ENCODE data around the gene PIK3R4.

PIK3R4 gene

DNA sequence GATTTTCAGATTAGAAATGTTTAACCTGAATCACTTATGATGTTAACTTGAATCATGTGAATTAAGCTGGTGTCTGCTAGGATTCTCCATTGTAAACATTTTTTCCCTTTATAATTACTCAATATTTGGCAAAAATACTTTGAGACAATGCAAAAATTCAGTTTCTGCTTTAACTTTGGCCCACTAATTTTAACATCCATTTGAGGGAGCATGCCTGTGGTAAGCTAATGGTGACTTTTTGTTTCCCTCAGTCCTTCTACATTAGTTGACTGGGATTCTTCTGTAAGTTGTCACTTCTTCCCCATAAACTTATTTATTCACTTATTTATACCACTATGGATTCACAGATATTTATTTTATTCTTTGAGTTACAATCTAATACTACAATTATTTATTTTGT lies 59.3 kb downstream of the PIK3R4 start:
- no peak for DNase-seq

DNA sequence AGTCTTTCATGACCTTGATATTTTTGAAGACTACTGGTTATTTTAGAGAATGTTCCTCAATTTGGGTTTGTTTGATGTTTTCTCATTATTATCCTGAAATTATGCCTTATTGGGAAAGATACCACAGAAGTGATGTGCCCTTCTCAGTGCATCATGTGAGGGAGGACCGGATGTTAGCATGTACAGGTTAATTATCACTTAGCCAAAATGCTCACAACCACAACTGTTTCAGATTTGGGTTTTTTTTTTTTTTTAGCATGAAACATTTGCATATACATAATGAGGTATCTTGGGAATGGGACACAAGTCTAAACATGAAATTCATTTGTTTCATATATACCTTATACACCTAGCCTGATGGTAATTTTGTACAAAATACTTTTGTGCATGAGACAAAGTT lies 59.8 kb downstream of the PIK3R4 start:
- DNase-seq: no peak

DNA sequence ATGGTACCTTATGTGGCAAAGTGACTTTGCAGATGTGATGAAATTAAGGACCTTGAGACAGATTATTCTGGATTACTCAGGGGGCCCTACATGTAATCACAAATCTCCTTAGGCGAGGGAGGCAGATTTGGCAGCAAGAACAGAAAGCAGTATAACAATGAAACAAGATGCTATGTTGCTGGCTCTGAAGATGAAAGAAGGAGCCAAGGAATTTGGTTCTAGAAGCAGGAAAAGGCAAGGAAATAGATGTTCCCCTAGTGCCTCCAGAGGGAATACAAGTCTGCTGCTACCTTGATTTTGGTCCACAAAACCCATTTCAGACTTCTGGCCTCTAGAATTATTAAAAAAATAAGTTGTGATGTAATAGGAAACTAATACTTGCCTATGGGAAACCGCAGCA lies 64.5 kb downstream of the PIK3R4 start:
- DNase-seq: no peak

DNA sequence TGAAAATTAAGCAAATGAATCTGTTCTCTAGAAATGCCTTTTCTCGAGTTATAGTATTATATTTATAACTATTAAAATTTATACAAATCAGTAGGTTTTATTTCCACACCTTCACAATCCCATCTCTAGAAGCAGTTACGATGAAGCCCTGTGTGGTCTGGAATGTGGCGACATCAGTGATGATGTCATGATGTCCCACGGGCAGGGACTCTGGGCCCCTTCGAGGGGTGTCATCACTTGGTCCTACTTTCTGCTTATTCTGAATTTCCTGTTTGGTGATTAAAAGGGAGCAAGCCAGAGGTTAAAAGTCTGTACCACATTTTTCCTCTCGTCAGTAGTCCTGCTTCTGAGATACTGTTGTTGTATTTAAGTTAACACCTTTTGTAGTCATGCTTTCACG lies 67.4 kb downstream of the PIK3R4 start:
- no peak for DNase-seq

DNA sequence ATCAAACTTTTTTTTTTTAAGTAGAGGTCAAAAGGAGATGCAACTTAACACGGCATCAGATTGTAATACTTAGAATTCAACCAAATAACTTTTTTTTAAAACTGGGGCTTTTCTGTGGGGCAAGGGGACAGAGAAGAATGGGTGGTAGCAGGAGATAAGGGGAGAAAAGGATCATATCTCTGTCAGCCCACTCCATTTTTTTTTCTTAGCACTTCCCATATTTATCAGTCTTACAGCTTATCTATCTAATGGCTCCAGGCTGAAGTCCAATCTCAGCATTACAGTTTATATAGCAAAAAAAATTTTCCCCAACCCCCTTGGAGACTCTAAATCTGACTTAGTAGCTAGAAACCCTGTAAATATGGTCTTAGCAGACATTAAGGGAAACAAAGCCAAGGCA lies 69.3 kb downstream of the PIK3R4 start:
- DNase-seq: no peak

DNA sequence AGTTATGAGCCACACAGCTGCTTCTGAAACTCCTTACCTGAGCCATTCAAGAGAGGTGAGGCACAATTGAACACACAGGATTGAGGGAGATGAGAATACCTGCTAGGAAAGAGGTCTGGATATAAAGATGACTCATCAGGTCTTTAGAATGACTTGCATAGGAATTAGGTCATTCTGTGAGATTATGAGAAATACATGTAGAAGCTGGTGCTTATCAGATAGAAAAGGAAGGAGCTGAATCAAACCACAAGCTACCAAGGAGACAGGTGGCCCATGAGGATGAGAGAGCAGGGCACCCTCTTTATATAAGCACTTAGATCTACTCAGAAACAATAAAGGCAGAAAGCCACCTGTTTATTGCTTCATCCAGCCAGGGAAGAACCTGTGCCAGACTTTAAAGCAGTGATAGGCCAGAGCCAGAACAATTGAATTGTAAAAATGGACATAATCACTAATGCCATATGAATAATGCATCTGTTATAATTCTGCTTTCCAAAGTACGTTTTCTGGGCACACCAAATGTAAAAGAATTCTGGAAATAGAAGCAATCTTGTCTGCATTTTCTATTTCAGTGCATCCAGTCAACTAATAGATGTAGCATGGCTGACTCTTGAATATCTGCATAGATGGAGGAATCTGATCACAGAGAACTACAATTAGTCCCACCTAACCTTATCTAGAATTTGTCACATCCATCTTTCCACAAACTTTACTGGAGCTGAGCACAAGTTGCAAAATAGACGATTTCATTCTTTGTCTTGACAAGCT lies 74.9 kb downstream of the PIK3R4 start:
- DNase-seq: no peak

DNA sequence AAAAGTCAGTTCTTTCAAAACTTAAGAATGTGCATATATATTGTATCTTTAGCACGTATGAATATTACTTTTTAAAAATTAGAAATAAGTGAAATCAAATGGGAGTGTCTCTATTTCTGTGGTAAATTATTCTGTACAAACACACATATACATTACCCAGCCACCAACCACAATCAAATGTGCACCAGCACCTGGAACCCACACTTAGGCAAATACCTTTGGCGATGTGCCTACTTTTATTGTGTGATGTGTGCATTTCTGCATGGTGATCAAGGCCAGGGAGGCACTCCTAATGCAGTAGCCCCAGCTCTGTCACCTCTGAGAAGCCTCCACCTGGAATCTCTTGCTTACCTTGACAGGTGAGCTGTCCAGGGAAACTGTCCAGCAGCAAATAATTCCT lies 76.9 kb downstream of the PIK3R4 start:
- DNase-seq: no peak

DNA sequence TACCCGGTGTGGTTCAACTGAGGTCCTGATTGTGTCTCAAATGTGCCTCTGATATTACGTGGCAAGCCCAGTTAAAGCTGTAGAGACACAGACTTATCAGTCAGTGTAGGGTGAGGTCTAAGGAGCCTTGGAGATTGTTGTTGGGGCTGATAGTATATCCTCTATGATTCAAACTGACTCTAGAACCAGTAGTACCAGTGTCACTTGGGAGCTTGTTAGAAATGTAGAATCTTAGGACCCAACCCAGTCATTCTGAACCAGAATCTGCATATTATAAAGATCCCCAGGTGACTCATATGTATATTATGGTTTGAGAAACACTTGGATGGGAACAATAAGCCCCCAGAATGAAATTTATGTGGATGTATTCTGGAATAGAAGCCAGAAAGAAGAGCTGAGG lies 83.5 kb downstream of the PIK3R4 start:
- no peak for DNase-seq

DNA sequence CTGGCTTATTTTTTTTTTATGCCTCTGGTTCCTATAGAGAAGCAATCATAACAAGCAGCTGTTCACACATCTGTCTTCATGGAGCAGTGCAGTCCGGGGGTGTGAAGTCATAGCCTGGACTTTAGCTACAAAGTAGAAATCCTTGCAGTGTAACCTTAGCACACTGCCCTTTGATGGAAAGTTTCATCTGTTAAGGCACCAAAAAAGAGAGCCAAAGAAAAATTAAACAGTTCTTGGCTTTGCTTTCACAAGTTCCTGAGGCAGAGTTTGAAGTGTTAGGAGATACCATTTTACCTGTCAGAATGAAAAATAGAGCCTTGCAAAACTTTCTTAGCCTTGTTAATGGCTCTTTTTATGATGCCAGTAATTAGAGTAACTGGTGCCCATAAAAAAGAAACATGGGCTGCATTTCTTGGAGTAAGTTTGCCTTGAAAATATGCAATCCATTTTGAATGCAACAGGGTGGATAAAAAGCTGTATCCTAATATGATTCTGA lies 84.1 kb downstream of the PIK3R4 start:
- no peak for DNase-seq

DNA sequence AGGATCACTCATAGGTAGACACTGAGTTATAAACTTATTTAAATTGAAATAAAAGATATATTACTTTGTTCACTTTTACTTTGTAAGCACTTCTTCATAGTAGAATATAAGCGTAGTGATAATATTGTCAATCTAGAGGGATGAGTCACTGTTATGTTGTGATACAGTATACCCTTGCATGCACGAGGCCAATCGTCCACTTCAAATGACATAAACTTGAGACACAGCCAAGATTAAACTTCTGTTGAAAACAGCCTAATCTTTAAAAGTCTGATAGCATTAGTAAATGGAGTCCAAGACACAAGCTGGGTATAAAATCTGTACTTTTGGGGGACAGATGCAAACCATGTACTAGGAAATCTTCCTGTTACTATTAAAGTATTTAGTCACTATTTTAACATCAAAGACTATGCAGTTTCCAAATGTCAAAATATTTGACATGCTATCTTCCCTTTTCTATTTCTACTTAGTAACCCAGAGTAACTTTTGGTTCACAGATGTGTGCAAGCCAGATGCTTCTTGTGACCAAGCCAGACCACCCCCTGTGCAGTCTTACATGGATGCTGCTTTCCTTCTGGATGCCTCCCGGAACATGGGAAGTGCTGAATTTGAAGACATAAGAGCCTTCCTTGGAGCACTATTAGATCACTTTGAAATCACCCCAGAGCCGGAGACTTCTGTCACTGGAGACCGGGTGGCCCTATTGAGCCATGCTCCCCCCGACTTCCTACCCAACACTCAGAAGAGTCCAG lies 85.3 kb downstream of the PIK3R4 start:
- DNase-seq: no peak

DNA sequence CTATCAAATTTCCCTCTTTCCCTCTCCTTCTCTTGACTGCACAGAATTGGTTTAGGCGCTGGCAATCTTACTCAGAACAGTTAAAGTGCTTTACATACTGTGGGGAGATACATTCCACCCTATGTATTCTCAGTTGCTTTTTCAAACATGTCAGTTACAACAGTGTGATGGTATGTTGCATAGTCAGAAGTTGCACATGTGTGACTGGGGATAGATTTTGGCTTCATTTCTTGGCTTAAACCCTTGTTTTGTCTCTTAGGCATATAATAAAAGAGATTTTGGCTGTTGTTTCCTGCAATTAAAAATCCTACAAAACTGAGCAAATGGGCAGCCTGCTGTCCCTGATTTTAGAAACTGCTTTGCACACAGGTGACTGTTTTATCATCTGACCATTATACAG lies 86.7 kb downstream of the PIK3R4 start:
- no peak for DNase-seq

DNA sequence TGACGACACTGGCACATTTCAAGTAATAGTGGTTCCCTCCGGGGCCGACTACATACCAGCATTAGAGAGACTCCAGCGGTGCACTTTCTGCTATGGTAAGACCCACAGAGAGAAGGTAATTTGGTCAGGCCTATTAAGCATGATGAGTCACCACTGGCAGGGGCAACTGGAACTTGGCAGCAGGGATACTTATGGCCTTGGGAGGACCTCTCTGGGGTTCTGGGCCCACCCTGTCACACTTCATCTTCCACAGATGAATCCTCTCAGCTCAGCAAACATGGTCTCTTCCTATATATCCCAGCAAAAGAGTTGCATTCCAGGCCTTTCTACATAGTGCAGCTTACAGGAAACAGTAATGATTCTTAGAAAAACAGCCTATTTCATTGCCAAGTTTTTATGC lies 88.0 kb downstream of the PIK3R4 start:
- no peak for DNase-seq

DNA sequence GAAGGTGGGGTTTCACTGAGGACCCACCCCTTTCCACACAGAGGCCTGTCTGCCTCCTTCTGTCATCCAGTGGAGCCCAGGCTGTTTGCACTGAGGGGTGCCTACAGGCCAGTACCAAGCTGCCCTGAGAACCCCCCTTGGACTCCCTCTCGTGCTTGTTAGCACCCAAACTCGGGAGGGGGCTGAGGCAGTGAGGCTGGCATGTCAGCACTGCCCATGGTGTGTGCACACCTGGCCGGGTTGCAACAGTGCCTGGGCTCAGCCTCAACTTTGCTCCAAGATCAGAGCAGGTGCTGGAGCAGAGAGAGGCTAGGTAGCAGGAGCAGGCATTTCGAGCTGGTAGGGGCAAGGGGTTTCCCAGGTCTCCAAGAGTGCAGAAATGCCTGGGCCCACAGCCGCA lies 90.0 kb downstream of the PIK3R4 start:
- no peak for DNase-seq

DNA sequence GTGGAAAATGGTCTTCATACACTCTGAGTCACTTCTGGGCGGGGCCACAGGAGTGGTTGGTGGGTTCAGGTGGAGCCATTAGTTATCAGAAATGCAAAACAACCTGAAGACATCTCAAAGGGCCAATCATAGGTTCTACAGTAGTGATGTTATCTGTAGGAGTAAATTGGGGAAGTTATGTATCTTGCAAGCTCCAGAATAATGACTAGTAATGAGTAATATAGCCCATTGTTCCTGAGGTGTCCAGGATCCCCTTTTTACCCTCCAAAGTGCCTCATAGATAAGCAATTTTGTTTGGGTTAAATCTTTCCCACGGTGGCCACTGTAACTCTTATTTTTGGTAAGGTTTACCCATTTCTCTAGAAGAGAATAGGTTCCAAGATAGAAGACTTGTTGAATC lies 91.7 kb downstream of the PIK3R4 start:
- DNase-seq: no peak

DNA sequence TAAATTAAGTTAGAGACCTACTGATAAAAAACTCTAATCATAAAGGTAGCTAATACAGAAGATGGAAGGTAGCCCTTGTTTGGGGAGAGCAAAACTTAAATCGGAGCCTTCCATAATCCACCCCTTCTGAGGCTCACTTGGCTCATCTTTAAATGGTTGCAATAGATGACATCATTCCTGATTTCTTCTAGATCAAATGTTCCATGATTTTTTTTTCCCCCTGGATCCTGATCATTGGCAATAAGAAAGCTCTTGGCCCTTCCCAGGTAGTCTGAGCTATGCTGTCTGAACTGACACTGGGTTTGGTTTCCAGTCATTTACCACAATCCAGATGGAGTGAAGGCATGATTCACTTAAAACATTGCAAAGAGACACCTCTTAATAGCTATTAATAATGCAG lies 92.5 kb downstream of the PIK3R4 start:
- no peak for DNase-seq

DNA sequence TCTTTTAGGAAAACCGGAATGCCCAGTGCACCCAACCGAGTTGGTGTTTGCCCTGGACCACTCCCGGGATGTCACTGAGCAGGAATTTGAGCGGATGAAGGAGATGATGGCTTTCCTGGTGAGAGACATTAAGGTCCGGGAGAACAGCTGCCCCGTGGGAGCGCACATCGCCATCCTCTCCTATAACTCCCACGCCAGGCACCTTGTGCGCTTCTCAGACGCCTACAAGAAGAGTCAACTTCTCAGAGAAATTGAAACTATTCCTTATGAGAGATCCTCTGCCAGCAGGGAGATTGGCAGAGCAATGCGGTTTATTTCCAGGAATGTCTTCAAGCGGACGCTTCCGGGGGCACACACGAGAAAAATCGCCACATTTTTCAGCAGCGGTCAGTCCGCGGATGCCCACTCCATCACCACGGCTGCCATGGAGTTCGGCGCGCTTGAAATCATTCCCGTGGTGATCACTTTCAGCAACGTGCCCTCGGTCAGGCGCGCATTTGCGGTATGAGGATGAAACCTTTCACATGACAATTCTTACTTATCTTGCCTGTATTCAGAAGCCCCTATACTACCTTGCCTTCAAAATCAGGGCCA lies 97.5 kb downstream of the PIK3R4 start:
- no peak for DNase-seq

DNA sequence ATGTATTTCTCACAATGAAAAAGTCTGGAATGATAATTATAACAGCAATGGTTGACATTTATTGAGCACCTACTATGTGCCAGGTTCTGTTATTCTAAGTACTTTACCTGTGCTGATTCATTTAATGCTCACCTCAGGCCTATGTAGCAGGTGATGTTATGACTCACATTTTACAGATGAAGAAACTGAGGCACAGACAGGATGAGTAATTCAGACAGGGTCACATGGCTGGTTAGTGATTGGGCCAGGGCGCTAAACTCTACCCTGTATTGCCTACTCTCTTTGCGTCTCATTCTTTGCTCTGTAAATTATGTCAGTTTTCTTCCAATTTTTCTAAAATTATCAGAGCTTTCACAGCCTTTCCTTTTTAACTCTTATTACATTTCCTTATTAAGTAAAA lies 98.3 kb downstream of the PIK3R4 start:
- no peak for DNase-seq

DNA sequence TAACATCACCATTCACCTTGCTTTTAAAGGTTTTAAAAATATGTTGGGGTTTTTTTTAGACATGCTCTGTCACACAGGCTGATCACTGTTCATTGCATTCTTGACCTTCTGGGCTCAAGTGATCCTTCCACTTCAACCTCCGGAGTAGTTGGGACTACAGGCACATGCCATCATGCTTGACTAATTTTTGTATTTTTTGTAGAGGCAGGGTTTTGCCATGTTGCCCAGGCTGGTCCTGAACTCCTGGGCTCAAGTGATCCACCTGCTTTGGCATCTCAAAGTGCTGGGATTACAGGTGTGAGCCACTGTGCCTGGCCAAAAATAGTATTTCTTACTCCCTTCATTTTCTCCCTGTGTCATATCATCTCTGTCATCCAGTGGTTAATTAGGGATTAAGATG lies 101.4 kb downstream of the PIK3R4 start:
- no peak for DNase-seq

DNA sequence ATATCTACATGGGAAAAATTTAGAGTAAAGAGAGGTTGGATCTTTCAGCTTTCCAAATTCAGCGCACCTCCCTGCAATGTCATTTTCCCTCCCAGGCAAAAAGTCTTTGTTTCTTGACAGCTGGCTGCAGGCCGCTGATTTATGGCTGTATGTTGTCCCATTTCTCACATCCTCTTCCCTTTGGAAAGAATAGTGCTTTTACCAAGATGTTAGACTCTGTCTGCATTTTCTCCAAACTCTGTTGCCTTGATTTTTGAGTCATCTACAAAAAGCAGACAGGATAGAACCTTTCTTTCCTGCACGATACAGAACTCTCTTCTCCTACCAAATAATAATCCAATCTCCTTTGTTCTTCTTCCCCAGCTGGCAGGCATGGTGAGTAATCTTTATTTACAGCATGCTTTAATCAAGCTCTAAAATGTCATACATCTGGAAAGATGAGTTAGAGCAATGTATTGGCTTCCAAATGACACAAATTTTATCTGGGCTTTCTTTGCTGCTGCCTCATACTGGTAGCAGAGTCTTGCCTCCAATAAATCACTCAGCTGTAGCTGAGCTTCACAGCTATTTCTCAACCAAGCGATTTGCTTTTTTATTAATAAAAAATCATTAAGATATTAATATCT lies 101.9 kb downstream of the PIK3R4 start:
- no peak for DNase-seq

DNA sequence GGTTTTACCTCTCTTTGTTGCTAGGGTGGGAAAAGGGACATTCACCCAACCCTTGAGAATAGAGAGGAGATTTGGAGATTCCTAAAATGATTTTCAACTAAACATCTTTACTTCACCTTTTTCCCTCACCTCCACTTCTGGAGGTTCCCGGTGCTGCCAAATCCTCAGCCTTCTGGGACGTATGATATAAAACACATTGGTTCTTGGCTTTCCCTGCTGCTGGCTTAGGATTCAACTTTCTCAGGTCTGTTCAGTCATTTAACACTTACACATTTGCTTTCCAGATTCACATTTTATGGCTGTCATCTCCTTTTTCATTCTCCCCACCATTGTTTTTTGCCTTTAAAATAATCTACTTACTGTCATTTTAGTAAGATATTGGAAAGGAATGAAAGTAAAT lies 106.6 kb downstream of the PIK3R4 start:
- DNase-seq: no peak

DNA sequence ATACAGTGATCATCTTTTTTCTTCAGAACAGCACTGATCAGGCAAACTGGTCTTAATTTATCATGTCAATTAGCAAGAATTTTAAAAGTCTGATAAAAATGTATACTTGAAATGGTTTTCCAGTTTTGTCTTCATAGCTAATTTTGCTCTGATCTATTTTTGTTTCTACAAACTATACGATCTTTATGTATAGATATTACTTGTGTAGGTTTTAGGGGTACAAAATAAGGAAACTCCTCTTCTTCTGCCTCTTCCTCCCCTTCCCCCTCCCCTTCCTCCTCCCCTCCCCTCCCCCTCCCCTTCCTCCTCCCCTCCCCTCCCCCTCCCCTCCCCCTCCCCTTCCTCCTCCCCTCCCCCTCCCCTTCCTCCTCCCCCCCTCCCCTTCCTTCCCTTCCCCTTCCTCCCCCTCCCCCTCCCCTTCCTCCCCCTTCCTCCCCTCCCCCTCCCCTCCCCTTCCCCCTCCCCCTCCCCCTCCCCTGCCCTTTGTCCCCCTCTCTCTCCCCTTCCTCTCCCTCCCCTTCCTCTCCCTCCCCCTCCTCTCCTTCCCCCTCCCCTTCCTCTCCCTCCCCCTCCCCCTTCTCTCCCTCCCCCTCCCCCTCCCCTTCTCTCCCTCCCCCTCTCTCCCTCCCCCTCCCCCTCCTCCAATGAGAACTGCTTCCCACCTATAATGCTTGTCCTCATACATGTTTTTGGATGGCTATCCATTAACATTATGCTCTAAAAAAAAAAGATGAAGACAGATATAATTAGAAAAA lies 110.0 kb downstream of the PIK3R4 start:
- no peak for DNase-seq

DNA sequence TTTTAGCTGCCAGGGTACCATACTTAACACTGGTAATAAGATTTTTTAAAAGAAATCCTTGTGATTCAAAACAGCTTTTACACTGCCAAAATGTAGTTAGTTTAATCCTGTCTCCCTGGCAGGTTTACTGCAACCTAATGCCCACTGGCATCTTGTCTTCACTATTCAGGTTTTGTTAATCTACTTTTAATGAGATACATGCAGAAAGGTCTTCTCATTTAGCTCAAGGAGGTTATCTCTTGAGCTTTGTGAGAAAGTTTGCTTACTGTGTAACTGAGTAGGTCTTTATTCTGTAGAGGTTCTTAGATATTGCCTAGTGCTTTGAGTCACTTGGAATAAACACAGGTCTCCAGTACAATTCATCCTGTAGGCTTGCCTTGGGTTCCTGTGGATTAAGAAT lies 110.7 kb downstream of the PIK3R4 start:
- no peak for DNase-seq

DNA sequence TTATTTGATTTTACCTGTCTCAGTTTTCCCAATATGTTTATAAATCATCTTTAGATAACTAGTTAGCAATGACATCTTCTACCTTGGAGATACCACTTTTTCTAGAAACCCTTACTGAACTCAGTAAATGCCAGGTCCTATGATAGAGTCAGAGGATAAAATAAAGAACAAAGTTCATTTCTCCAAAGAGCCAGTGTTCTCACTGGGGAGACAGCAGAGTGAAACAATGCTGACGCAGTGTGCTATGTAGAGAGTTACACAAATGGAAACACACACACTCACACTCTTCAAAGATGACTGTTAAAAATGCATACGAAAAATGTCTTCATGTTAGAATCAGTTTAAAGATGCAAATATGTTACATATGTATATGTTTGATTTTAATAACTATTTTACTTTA lies 111.3 kb downstream of the PIK3R4 start:
- DNase-seq: no peak

Data from NCI-H345 (cell line).